Vagina (tissue), 2 donors: ENCODE results near the gene HERC4.

Experiments
- CTCF ChIP-seq, 3 experiments: fragments of 450-650 bp in 2 of 3; fragments of 200-600 bp in 1 of 3; sonication (generic) in 1 of 3; IDR thresholded peaks; one replicate each; pipeline ENCODE4 v1.5.1; 2017 to 2019; ENCODE audit warnings: antibody characterized with exemption in 3 of 3, mild to moderate bottlenecking in 2 of 3, moderate library complexity in 2 of 3
- POLR2A ChIP-seq, 2 donors: fragments of 450-650 bp; IDR thresholded peaks; one replicate each; pipeline ENCODE4 v1.6.1; 2017; ENCODE audit warnings: antibody characterized with exemption in 2 of 2, mild to moderate bottlenecking in 2 of 2, moderate library complexity in 2 of 2
- POLR2AphosphoS5 ChIP-seq, 2 donors: sonication (generic); formaldehyde crosslinking; IDR thresholded peaks; one replicate each; pipeline ENCODE4 v1.9.0; 2017; ENCODE audit warnings: antibody characterized with exemption in 2 of 2, mild to moderate bottlenecking in 2 of 2, low read depth in 1 of 2; ENCODE audit not compliant: insufficient read depth in 1 of 2

DNA sequence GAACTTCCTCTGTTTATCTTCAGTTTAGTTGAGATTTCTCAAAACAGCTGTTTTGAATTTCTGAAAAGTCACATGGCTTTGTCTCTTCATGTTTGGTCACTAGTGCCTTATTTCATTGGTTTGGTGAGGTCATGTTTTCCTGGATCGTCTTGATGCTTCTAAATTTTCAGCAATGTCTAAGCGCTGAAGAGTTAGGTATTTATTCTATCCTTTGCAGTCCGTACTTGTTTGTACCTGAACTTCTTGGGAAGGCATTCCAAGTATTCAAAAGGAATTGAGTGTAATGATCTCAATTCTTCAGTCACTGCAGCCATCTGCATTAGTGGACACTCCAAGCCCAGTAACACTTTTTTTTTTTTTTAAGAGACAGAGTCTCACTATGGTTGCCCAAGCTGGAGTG lies 67.7 kb downstream of the HERC4 start:
- no peak for TF ChIP-seq CTCF (IDR thresholded peaks at IDR 0.05)
- TF ChIP-seq POLR2AphosphoS5 (IDR thresholded peaks at IDR 0.05; ENCODE audit: insufficient read depth in 1 of 2, low read depth in 1 of 2): no peak
- TF ChIP-seq POLR2A (IDR thresholded peaks at IDR 0.05): no peak
